ENCODE measurements around the gene TOB1. TPM values are rescaled to one million over a fixed set of nuclear protein-coding genes. Genes with fewer than 3 reads are reported as not detected.

Gene TOB1
- total RNA-seq, 2 donors from 2014 or later, result 19.8 to 24.3 TPM

- peak; percentile 71 for ATAC-seq (ENCODE audit: insufficient number of reproducible peaks, low FRiP score, low read depth)
- TF ChIP-seq CTCF (IDR thresholded peaks at IDR 0.05), result no peak
- H3K4me1 ChIP-seq (ENCODE audit: control insufficient read depth in 1 of 2, low read depth in 2 of 2), result peaks cover 17 to 50% of the 10 kb centered on the region in 2 donors
- peak overlapping the region; percentile 88 for H3K4me3 ChIP-seq
- H3K27ac ChIP-seq, result peak overlapping the region; percentile 99
- DNase-seq (ENCODE audit: low spot score), result peak; percentile 80
- no peaks in the 10 kb centered on the region for H3K27me3 ChIP-seq (replicated peaks; ENCODE audit: insufficient read depth)
- no peaks in the 10 kb centered on the region for H3K36me3 ChIP-seq
- H3K9me3 ChIP-seq, result no peaks in the 10 kb centered on the region
Observed at GRCh38 chr17:50867363-50868139, 1.4 kb upstream of the TOB1 start.

GRCh38 chr17:50866950-50867362 is 802 bp upstream of the TOB1 start:
- Histone ChIP-seq H3K9me3 (no peaks in the 10 kb centered on the region), H3K27me3 (replicated peaks; ENCODE audit: insufficient read depth) (no peaks in the 10 kb centered on the region), H3K4me1 (ENCODE audit: control insufficient read depth in 1 of 2, low read depth in 2 of 2) (peaks cover 19 to 49% of the 10 kb centered on the region in 2 donors), H3K36me3 (no peaks in the 10 kb centered on the region), H3K4me3 (peak overlapping the region; percentile 88), H3K27ac (peak overlapping the region; percentile 99)
- DNase-seq (ENCODE audit: low spot score) (no peak), ATAC-seq (ENCODE audit: insufficient number of reproducible peaks, low FRiP score, low read depth) (peak; percentile 2)
- no peak for TF ChIP-seq CTCF (IDR thresholded peaks at IDR 0.05)

- no peak for TF ChIP-seq CTCF (IDR thresholded peaks at IDR 0.05)
- DNase-seq (ENCODE audit: low spot score) (no peak), ATAC-seq (ENCODE audit: insufficient number of reproducible peaks, low FRiP score, low read depth) (peak; percentile 0)
- Histone ChIP-seq H3K9me3 (no peaks in the 10 kb centered on the region), H3K4me3 (peak overlapping the region; percentile 88), H3K36me3 (no peaks in the 10 kb centered on the region), H3K27ac (peak overlapping the region; percentile 96 to 97), H3K4me1 (ENCODE audit: control insufficient read depth in 1 of 2, low read depth in 2 of 2) (peaks cover 27 to 48% of the 10 kb centered on the region in 2 donors), H3K27me3 (replicated peaks; ENCODE audit: insufficient read depth) (no peaks in the 10 kb centered on the region)
Observed at GRCh38 chr17:50865868-50866260, 290 bp downstream of the TOB1 start.

- Histone ChIP-seq H3K27me3 (replicated peaks; ENCODE audit: insufficient read depth) (no peaks in the 10 kb centered on the region), H3K9me3 (no peaks in the 10 kb centered on the region), H3K4me3 (peak overlapping the region; percentile 88), H3K4me1 (ENCODE audit: control insufficient read depth in 1 of 2, low read depth in 2 of 2) (peaks cover 27 to 51% of the 10 kb centered on the region in 2 donors), H3K27ac (peak overlapping the region; percentile 96 to 97), H3K36me3 (no peaks in the 10 kb centered on the region)
- ATAC-seq (ENCODE audit: insufficient number of reproducible peaks, low FRiP score, low read depth), result no peak
- no peak for TF ChIP-seq CTCF (IDR thresholded peaks at IDR 0.05)
- DNase-seq (ENCODE audit: low spot score), result no peak
Observed at GRCh38 chr17:50865060-50865867, 890 bp downstream of the TOB1 start.

GRCh38 chr17:50864747-50865059 is 1.5 kb downstream of the TOB1 start:
- TF ChIP-seq CTCF (IDR thresholded peaks at IDR 0.05), result no peak
- Histone ChIP-seq H3K4me3 (peak overlapping the region; percentile 88), H3K9me3 (no peaks in the 10 kb centered on the region), H3K4me1 (ENCODE audit: control insufficient read depth in 1 of 2, low read depth in 2 of 2) (peaks cover 27 to 51% of the 10 kb centered on the region in 2 donors), H3K36me3 (no peaks in the 10 kb centered on the region), H3K27me3 (replicated peaks; ENCODE audit: insufficient read depth) (no peaks in the 10 kb centered on the region), H3K27ac (peak overlapping the region; percentile 96 to 97)
- no peak for ATAC-seq (ENCODE audit: insufficient number of reproducible peaks, low FRiP score, low read depth)
- no peak for DNase-seq (ENCODE audit: low spot score)
